Left renal pelvis (tissue), 4 donors: ENCODE data around the gene CUX1. TPM values are rescaled to one million over a fixed set of nuclear protein-coding genes. Genes with fewer than 3 reads are reported as not detected.
"Not testable (repeated sequence)": the region's sequence is repeated elsewhere in the genome, so short reads cannot be mapped to it uniquely, and the experiment has no call there.

Source experiments
- DNase-seq, 4 donors: peaks; one replicate each; pipeline ENCODE4 v3.0.0-alpha.2; 2013; ENCODE audit warnings: low read depth in 4 of 4, low spot score in 3 of 4
- polyA plus RNA-seq, 4 donors: library from polyadenylated mRNA; unstranded; fragments of 120-200 nt; gene quantifications; one replicate each; pipeline ENCODE4 v1.2.1, GENCODE V29; 2013; ENCODE audit not compliant: insufficient read length in 4 of 4

CUX1 gene
- polyA plus RNA-seq, 4 donors = 66.7 to 114 (median 96.4) TPM

DNA sequence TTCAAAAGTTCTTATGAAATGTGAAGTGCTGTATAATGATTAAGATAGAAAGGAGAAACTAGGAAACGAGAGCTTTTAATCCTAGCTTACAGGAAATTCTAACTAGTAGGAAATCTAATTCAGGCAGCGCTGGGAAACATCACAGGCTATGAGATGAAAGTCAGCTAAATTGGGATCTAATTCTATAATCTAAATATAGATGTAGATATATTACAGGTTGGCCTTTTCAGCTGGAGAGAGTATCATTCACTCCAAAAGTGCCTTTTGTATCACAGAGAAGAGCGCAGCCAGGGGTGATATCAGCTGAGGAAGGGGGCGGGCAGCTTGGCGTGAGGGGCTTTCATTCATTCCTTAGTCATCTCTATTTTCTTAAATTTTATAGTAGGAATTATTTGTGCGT, 157.0 kb downstream of the CUX1 start:
- DNase-seq = no peak

DNA sequence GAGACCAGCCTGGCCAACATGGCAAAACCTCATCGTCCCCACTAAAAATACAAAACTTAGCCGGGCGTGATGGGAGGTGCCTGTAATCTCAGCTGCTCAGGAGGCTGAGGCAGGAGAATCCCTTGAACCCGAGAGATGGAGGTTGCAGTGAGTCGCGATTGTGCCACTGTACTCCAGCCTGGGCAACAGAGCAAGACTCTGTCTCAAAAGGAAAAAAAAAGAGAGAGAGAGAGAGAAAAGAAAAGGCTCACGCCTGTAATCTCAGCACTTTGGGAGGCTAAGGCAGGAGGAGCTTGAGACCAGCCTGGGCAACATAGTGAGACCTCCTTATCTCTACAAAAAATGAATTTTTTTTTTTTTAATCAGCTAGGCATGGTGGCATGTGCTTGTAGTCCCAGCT, 157.6 kb downstream of the CUX1 start:
- DNase-seq = no peak

DNA sequence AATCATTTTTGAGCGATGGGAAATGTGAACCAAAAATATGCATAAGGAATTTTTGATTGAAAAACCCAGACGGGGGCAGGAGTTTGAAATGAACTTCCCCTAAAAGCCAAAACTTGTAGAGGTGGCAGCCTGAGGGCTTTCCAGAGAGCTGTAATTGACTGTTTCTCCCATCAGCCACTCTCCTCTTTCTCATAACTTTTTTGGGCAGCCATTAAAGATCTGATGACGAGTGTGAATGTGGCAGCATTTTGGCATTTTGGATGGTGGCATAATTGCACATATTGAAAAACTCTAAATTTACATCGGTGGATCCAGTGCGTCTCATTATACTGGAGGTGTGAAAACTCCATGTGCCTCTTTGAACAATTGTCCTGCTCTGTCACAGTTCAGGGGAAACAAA, 159.0 kb downstream of the CUX1 start:
- no peak for DNase-seq

DNA sequence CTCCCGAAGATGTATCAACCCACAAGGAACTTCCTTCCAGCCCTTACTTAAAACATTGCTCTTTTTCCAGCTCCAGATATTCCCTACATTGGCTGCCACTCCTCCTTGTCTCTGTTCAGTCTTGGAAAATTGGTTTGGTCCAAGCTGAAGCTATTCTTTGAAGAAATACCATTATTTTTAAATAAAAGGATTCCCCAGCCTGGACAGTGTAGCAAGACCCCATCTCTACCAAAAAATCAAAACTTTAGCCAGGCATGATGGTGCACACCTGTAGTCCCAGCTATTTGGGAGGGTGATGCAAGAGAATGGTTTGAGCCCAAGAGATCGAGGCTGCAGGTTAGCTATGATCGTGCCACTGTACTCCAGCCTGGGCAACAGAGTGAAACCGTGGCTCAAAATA, 159.8 kb downstream of the CUX1 start:
- no peak for DNase-seq

DNA sequence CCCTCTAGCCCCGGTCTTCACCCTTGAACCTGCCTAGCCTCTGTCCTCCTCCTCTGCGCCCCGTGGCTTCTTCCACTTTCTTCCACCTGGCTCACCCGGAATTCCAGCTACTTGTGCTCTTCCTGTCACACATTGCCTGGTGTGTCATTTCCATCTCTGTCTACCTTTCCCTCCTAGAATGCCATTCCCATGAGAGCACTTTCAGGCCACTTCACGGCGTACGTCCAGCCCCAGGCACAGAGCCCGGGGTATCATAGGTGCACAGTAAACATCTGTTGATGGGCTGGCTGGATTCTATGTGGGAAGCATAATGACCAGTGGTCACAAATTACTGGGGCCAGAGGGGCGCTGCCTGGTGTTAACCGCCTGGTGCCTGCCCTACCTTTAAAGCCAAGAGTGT, 161.3 kb downstream of the CUX1 start:
- no peak for DNase-seq

DNA sequence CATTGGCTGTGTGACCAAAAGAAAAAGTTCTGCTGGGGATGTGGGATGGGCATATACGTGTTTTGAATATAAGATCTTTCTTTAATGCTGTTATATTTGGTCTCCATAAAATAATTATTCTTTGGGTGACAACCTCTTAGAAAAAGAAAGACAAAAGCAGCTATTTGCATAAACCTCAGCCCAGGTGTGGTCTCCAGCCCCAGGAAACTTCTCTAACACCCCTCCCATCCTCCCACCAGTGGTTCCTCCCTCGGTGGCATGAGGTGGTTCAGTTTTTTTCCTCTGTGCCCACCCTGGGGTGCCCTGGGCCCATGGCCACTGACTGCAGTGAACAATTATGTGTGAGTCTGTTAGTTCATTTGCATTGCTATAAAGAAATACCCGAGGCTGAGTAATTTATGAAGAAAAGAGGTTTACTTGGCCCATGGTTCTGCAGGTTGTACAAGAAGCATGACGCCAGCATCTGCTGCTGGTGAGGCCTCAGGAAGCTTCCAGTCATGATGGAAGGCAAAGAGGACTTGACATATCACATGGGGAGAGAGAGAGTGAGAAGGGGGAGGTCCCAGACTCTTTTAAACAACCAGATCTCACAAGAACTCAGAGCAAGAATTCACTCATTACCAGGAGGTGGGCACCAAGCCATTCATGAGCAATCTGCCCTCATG, 165.9 kb downstream of the CUX1 start:
- DNase-seq = no peak

DNA sequence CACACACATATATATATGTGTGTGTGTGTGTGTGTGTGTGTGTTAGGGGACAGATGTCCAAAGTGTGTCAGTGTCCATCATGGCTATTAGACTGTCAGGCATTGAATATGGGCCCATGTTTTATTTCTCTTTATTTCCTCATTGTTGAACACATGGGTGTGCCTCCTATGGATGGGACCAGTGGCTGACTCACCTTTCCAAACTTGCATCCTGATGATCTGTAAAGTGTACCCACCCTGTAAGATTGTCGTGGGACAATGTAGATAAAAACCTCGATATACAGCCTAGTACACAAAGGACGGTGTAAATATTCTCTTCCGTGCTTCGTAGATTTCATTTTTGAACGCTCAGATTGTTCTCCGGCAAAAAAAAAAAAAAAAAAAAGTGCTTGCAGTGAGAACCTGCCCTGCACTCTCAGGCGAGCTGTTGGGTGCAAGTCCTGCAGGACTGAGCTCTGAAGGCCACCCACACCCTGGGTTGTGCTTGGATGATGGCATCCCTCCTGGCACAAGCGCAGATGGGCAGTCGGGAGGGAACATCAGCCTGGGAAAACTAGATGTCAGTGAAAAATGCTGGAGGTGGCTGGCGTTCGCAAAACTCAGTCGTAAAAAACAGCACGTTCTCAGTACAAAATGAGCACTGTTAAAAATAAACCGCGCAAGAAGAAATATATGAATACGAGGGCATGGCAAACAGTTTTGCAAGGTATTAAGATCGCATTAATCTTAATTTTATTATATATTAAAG, 166.9 kb downstream of the CUX1 start:
- no peak for DNase-seq

DNA sequence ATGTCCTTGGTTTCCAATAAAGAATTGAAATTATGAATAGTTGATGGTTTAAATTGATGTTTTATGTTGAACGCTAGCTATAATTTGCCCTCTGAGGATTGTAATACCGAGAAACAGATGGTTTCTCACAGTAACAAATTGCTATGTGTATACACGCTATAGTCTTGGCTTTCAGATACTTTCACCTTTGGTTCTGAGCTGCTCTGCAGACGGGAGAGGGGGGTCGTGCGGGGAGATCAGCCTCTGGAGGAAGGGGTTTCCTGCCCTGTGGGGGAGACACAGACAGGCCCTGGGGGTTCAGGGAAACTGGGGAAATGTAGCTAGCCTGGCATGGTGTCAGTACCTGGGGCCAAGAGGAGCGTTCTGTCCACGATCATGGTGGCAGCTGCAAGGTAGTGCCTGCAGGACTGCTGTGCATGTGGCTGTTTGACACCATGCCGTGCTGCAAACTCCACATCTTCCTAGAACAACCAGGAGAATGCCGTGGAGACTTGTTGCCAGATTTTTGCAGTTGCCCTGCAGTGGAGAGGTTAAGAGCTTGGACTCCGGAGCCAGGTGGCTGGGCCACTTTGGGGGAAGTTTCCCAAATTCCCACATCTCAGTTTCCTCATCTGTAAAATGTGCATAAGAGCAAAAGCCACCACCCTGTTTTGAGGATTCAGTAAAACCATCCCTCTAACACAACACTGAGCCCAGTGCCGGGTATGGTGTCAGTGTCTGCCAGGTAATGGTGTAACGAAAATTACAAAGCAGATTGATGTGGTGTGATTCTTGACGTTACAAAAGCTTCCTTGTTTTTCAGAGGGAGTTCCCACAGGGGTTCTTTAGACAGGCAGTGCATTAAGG, 167.9 kb downstream of the CUX1 start:
- DNase-seq = no peak

DNA sequence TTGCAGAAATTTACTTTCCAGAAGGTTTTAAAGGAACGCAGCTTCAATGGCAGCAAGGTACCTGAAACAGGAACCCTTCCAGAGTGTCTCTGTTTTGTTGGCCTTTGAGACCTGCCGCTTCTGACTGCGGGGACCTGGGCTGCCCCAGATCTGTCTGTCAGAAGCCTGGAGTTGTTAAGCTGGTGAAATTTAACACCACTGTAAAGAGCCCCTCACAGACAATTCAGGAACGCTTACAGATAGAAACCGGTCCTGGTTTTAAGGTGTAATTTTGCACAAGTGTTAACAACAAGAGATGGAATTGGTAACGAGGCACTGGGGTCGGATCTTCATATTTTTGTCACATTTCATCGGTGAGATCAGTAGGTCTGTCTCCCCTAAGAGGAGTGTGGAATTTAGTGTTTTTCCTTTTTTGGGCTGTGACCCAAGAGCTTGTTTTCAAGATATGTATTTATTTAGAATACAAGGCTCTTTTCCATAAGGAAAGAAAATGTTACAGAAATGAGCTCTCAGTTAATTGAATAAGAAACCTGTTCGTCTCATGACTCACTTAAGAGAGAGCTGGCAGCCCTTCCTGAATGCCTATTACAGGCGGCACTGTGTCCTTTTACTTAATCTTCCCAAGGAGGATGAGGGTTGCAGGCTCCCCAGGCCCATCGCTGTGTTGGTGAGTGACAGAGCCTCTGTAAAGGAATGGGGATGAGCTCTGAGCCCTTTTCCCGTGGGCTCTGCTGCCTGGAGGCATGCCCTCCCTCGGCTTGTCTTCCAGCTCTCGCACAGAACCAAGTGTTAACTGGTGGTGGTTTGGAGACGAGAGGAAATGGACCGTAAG, 168.7 kb downstream of the CUX1 start:
- no peak for DNase-seq

DNA sequence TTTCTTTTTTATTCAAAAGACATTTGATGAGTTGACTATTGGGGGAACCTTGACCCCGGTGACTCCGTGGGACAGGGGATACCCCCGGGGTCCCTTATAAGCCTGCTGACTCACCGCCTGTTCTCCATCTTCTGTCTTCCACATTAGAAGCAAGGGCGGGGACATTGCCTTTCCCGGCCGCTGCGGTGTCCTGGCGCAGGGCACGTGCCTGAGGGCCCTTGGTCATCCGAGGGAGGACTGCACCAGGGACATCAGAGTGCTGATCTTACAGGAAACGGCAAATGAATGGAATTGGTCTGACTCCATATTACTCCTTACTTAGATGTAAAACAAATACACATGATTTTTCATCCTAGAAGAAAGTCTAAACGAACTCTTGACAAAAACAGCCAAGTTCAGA, 170.1 kb downstream of the CUX1 start:
- DNase-seq = no peak

DNA sequence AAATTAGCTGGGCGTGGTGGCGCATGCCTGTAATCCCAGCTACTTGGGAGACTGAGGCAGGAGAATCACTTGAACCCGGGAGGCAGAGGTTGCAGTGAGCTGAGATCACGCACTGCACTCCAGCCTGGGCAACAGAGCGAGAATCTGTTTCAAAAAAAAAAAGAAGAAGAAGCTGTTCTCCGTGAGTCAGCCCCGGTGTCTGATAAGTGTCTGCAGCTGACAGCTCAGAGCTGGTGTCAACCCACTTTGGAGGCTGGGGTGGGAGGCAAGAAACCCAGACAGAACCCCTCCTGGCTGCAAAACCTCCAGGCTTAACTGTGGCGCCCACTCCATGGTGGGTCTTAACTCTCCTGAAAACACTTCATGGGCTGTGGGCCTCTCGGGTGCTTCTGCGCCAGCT, 170.6 kb downstream of the CUX1 start:
- DNase-seq = not testable (repeated sequence)

DNA sequence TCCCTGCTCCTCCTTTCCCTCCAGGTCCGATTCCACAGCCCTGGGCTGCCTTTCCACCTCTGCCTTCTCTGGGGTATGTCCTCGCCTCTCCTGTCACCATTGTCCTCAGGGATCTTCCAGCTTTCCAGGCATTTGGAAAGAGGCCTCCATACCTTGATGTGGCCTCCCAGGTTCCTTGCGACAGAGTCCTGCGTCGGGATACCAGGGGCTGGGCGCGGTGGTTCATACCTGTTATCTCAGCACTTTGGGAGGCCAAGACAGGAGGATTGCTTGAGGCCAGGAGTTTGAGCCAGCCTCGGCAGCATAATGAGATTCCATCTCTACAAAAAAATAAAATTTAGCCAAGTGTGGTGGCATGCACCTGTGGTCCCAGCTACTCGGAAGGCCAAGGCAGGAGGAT, 171.1 kb downstream of the CUX1 start:
- DNase-seq = no peak

DNA sequence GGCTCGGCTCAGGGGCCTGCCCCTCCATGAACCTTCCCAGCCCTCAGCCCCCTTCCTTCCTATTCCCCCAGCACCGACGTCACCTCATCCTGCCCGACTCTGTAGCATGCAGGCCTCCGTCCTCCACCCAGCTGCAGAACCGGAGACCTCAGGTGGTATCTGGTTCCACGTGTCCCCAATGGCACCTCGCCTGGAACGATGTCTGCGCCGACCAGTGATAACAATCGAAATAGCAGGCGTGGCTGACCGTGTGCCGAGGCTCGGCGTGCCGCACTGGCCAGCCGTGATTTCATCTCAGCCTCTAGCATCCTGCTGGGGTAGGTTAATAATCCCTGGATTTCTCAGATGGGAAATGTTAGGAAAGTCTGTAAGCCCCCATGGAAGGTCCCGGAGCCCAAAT, 171.7 kb downstream of the CUX1 start:
- no peak for DNase-seq

DNA sequence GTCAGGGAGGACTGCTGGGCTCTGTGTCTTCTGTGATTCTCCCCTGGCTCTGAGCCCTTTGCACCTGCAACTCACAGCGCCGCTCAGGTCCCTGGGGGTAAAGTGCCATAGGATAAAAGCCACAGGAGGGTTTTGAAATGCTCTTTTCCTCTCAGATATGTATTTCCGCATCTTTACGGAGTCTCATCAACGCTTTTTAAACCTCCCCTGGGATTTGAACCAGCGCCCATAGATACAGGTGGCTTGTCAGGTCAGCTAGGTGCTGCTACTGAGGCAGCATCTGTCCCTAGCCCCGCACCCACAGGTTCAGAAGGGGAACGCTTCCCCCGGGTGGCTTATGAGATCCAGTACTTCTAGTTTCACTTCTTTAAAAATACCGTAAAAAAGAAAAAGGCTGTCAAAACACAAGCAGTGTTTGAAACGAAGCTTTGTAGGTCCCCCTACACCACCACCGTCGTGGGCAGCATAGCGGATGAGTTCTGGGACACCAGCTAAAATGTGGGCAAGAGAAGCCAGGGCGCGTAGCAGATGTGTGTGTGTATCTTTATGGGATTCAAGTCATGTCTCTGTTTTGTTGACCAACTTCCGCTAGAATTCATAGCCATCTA, 173.5 kb downstream of the CUX1 start:
- DNase-seq = no peak

DNA sequence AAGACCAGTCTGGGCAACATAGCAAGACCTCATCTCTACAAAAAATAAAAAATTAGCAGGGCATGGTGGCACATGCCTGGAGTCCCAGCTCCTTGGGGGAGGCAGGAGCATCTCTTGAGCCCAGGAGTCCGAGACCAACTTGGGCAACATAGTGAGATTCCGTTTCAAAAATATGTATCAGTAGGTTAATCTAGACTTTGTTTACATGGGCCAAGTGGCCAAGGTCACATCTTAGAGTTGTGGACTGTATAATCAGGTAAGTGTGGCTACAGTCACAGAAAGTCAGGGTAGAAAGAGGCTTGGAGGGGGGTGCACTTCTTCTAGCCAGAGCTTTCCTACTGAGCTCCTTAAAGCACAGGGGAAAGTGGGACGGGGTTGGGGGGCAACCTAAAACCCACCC, 174.4 kb downstream of the CUX1 start:
- DNase-seq = no peak

DNA sequence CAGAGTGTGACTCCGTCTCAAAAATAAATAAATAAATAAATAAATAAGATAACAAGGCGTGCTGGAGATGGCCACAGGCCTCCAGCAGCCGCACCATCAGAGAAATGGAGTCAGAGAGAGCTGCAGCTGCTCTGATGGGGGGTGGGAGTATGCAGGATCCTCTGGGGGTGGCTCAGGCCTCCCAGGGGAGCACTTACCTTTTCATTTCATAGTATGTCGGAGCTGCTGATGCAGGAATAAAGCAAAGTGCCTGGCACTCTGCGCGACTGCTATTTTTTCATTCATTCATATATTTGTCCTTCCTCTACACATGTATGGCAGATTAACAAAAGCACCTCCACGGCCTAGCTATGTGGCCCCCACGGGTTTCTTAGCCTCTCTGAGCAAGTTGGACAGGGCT, 175.9 kb downstream of the CUX1 start:
- DNase-seq = no peak

DNA sequence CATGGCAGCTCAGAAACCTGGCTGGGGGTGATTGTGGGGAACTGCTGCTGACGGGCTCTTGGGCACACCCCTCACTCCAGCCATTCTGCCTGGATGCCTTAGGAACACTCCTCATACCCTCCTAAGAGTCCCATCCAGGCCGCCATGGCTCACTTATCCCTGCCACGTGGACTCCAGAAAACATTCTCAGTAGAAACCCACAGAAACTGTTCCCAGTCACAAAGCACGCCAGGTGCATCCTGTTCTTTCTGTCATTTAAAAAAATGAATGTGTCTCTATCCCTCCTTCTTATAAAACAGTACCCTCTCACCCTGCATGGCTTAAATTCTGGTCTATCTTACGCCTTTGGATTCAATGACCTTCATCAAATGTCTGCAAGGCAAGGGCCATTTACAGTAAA, 177.7 kb downstream of the CUX1 start:
- DNase-seq = no peak

DNA sequence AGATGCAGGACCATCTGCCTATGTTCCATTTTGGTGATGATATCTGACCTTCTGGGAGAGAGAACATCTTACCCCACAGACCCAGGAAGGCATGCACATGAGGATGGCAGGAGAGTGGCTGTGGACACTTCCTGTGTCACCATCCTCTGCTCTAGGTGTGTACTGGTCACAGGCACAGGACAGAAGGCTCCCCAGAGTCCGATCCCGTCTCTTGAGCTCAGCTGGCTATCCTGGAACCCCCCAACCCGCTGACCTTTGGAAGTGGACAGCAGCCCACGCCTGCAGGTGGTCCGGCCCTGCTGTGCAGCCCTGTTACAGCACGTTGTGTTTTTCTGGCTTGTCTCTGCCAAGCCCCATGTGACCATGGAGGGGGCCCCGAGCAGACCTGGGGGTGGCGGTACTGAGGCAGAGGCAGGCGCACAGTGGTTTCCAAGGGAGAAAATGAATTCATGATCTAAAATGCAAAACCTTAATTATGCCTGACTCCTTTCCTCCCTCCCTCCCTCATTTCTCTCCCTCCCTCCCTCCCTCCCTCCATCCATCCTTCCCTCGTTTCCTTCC, 178.8 kb downstream of the CUX1 start:
- no peak for DNase-seq

DNA sequence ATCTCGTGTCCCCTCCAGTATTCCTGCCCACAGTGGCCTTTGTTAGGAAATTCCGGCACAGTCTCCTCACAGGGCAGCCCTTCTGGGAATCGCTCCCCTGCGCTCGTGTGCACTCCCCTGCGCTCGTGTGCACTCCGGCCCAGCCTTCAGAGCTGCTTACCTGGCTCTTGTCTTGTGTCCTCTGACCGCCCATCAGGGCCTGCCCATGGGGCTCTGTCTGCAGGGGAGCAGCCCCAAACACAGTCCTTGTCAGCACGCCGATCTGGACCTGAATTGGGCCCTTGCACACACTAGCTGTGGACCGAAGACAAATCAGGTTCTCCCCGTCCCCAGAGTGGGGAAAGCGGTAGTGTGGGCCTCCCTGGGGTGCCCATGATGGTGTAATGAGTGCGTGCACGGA, 179.4 kb downstream of the CUX1 start:
- DNase-seq = no peak
